KMS-11 (cell line): ENCODE data around the gene LUZP4.

Experiments used
- H2AFZ ChIP-seq: fragments of 200-600 bp; sonication (generic); 2 replicates; pipeline ENCODE4 v1.6.1; 2016; ENCODE audit warnings: antibody characterized with exemption, mixed run types, low read depth
- H3K27ac ChIP-seq: fragments of 200-600 bp; sonication (generic); 2 replicates; pipeline ENCODE4 v1.6.1; 2016; ENCODE audit warnings: mild to moderate bottlenecking, mixed run types
- H3K27me3 ChIP-seq: fragments of 200-600 bp; sonication (generic); 2 replicates; pipeline ENCODE4 v1.6.1; 2017; ENCODE audit warnings: mild to moderate bottlenecking, low read depth, mixed run types, moderate library complexity; ENCODE audit not compliant: insufficient read depth
- H3K36me3 ChIP-seq: fragments of 200-600 bp; sonication (generic); 2 replicates; pipeline ENCODE4 v1.6.1; 2017; ENCODE audit warnings: mild to moderate bottlenecking, mixed run types; ENCODE audit not compliant: insufficient read depth
- H3K4me1 ChIP-seq: fragments of 200-600 bp; sonication (generic); 2 replicates; pipeline ENCODE4 v1.6.1; 2016; ENCODE audit warnings: mild to moderate bottlenecking, low read depth, mixed run types; ENCODE audit not compliant: poor library complexity, severe bottlenecking
- H3K4me2 ChIP-seq: fragments of 200-600 bp; sonication (generic); 2 replicates; pipeline ENCODE4 v1.7.0; 2016; ENCODE audit warnings: mild to moderate bottlenecking, mixed run types
- H3K4me3 ChIP-seq: fragments of 200-600 bp; sonication (generic); IDR thresholded peaks from 2 replicates; pipeline ENCODE4 v1.6.1; 2017; ENCODE audit warnings: low read depth, low read length, mixed read lengths; ENCODE audit not compliant: insufficient read depth
- H3K79me2 ChIP-seq: fragments of 200-600 bp; sonication (generic); 2 replicates; pipeline ENCODE4 v1.6.1; 2016; ENCODE audit warnings: low read depth, mixed run types; ENCODE audit not compliant: insufficient read depth
- H3K9ac ChIP-seq: fragments of 200-600 bp; sonication (generic); 2 replicates; pipeline ENCODE4 v1.6.1; 2016; ENCODE audit warnings: mild to moderate bottlenecking, mixed run types
- H4K20me1 ChIP-seq: fragments of 200-600 bp; sonication (generic); 2 replicates; pipeline ENCODE4 v1.6.1; 2016; ENCODE audit warnings: mild to moderate bottlenecking, mixed run types; ENCODE audit not compliant: insufficient read depth
- CTCF ChIP-seq: fragments of 200-600 bp; sonication (generic); conservative IDR thresholded peaks from 2 replicates; pipeline ENCODE4 v1.6.1; 2017; ENCODE audit warnings: low read depth, mild to moderate bottlenecking, antibody characterized with exemption, low read length, moderate library complexity, mixed read lengths

LUZP4 gene, protein sequence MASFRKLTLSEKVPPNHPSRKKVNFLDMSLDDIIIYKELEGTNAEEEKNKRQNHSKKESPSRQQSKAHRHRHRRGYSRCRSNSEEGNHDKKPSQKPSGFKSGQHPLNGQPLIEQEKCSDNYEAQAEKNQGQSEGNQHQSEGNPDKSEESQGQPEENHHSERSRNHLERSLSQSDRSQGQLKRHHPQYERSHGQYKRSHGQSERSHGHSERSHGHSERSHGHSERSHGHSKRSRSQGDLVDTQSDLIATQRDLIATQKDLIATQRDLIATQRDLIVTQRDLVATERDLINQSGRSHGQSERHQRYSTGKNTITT

GRCh38 chrX:115289465-115289864 is at the start of gene LUZP4:
TSS of gene LUZP4 (plus strand) at chrX:115289715. CDS start at chrX:115289760, 45 bp downstream.
- TF ChIP-seq CTCF: no peak
- Histone ChIP-seq H3K36me3 (no peaks in the 10 kb centered on the region), H4K20me1 (no peaks in the 10 kb centered on the region), H3K9ac (no peak within 1 kb of the TSS), H2AFZ (no peak within 1 kb of the TSS), H3K4me2 (no peak within 1 kb of the TSS), H3K79me2 (no peaks in the 10 kb centered on the region), H3K4me3 (no peak within 1 kb of the TSS), H3K4me1 (no peaks in the 10 kb centered on the region), H3K27me3 (no peaks in the 10 kb centered on the region), H3K27ac (no peak within 1 kb of the TSS)

- H3K4me1 ChIP-seq: no peaks in the 10 kb centered on the region
- H3K79me2 ChIP-seq: no peaks in the 10 kb centered on the region
- H3K9ac ChIP-seq: no peak overlapping the region
- no peaks in the 10 kb centered on the region for H4K20me1 ChIP-seq
- H3K36me3 ChIP-seq: no peaks in the 10 kb centered on the region
- no peaks in the 10 kb centered on the region for H3K27me3 ChIP-seq
- H3K4me3 ChIP-seq: no peak overlapping the region
- H3K4me2 ChIP-seq: no peak overlapping the region
- H3K27ac ChIP-seq: no peak overlapping the region
- TF ChIP-seq CTCF: no peak
- no peak overlapping the region for H2AFZ ChIP-seq
Observed at GRCh38 chrX:115251458-115252233, 37.9 kb upstream of the LUZP4 start.

DNA sequence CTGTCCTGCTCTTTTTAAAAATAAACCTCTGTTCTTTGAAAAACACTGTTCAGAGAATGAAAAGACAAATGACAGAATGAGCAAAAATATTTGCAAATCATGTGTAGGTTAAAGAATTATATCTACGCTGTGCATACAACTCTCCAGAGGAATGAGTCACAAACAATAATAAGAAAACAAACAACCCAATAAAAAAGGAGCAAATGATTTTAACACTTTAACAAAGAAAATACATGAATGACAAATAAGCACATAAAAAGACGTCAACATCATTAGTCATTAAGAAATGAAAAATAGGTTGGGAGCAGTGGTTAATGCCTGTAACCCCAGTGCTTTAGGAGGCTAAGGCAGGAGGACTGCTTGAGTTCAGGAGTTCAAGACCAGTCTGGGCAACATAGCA is 34.5 kb upstream of the LUZP4 start:
- Histone ChIP-seq H3K4me3 (no peak overlapping the region), H2AFZ (no peak overlapping the region), H3K36me3 (no peaks in the 10 kb centered on the region), H3K4me2 (no peak overlapping the region), H3K79me2 (no peaks in the 10 kb centered on the region), H3K9ac (no peak overlapping the region), H3K27ac (no peak overlapping the region), H4K20me1 (no peaks in the 10 kb centered on the region), H3K4me1 (no peaks in the 10 kb centered on the region), H3K27me3 (no peaks in the 10 kb centered on the region)
- TF ChIP-seq CTCF: no peak

GRCh38 chrX:115257711-115258110 is 31.8 kb upstream of the LUZP4 start:
- TF ChIP-seq CTCF: no peak
- Histone ChIP-seq H3K27ac (no peak overlapping the region), H3K27me3 (no peaks in the 10 kb centered on the region), H3K4me3 (no peak overlapping the region), H3K4me1 (no peaks in the 10 kb centered on the region), H3K36me3 (no peaks in the 10 kb centered on the region), H3K79me2 (no peaks in the 10 kb centered on the region), H3K9ac (no peak overlapping the region), H4K20me1 (no peaks in the 10 kb centered on the region), H3K4me2 (no peak overlapping the region), H2AFZ (no peak overlapping the region)
